Kidney epithelial cell (primary cell): Measurements from ENCODE around the gene SPNS3. TPM values are rescaled to one million over a fixed set of nuclear protein-coding genes. Genes with fewer than 3 reads are reported as not detected.

Experiments
- DNase-seq: peaks from one replicate; pipeline ENCODE4 v3.0.0-alpha.2; 2010; ENCODE audit warnings: low read depth
- H3K27me3 ChIP-seq: 2 replicates; pipeline ENCODE4 v1.6.0; 2011; ENCODE audit warnings: low read length; ENCODE audit not compliant: control insufficient read depth, insufficient read depth
- H3K36me3 ChIP-seq: 2 replicates; pipeline ENCODE4 v1.5.1; 2011; ENCODE audit warnings: low read length; ENCODE audit not compliant: control insufficient read depth, insufficient read depth
- H3K4me3 ChIP-seq: 2 replicates; pipeline ENCODE4 v1.5.1; 2011; ENCODE audit warnings: low read depth, mild to moderate bottlenecking, control low read depth, low read length
- CTCF ChIP-seq: IDR thresholded peaks from 2 replicates; pipeline ENCODE4 v1.5.1; 2011; ENCODE audit warnings: mild to moderate bottlenecking, moderate library complexity, low read length, control low read depth, inconsistent platforms; ENCODE audit not compliant: insufficient read depth, poor library complexity, severe bottlenecking
- total RNA-seq: library from RNA; depleted of rRNA; stranded (reverse); fragments of >200 nt; gene quantifications from 2 replicates; pipeline ENCODE4 v1.2.3, GENCODE V29; 2015

The SPNS3 gene
- total RNA-seq, 1 donor from 2014 or later: 0.58 TPM

GRCh38 chr17:4509401-4509800, 75.7 kb downstream of the SPNS3 start:
- Histone ChIP-seq H3K36me3 (peaks cover 1% of the 10 kb centered on the region), H3K4me3 (no peak overlapping the region), H3K27me3 (no peaks in the 10 kb centered on the region)
- no peak for DNase-seq
- no peak for TF ChIP-seq CTCF

- DNase-seq: no peak
- H3K27me3 ChIP-seq: no peaks in the 10 kb centered on the region
- H3K4me3 ChIP-seq: no peak overlapping the region
- H3K36me3 ChIP-seq: peaks cover 1% of the 10 kb centered on the region
- TF ChIP-seq CTCF: no peak
Observed at GRCh38 chr17:4509923-4510617, 76.3 kb downstream of the SPNS3 start.

DNA sequence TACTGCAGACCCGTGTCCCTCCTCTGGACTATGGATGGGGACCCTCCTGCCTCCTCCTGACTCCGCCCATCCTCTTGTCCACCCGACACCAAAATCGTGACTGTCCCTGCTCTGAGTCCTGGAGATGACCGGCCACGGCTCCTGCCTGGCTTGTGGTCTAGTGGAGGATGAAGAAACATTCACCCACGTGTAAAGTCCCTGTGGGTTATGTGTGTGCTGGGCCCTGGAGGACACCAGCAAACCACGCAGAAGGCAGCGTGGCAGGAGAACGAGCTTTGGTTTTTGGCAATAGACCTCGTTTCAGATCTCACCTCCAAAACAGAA, 76.8 kb downstream of the SPNS3 start:
- no peak for TF ChIP-seq CTCF
- Histone ChIP-seq H3K27me3 (no peaks in the 10 kb centered on the region), H3K4me3 (no peak overlapping the region), H3K36me3 (peaks cover under 1% of the 10 kb centered on the region)
- no peak for DNase-seq

DNA sequence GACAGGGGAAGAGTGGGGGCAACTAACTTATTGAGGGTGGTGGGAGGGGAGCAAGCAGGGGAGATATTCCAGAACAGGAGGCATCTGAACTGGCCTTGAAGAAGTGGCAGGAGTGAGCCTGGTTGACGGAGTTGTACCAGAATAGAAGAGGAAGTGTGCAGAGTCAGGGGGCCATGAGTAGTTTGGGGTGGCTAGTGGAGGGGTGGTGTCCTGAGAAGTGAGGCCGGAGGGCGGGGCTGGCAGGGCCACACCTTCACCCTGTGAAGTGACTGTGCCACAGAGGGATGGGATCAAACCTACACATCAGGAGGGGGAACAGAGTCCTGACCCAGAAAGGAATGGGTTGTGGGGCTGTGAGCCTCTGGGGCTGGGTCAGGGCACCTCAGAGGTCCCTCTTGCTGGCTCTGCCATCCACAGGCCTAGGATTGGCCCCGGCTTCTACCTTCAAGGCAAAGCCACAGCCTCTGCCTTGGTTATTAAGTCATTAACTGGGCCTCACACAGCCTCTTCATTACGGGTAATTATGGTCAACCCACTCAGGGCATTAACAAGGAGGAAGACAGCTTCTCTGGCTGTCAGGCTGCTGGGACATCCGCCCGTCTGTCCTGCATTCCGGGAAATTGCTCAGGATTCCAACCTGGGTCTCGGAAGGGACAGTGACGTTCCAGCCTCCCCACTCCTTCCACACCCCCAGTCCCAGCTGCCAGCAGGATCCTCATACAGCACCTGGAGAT, 77.6 kb downstream of the SPNS3 start:
- Histone ChIP-seq H3K4me3 (no peak overlapping the region), H3K27me3 (no peaks in the 10 kb centered on the region), H3K36me3 (no peaks in the 10 kb centered on the region)
- no peak for DNase-seq
- TF ChIP-seq CTCF: no peak

GRCh38 chr17:4512156-4513112, 78.7 kb downstream of the SPNS3 start:
- Histone ChIP-seq H3K27me3 (no peaks in the 10 kb centered on the region), H3K4me3 (no peak overlapping the region), H3K36me3 (no peaks in the 10 kb centered on the region)
- DNase-seq: no peak
- no peak for TF ChIP-seq CTCF
